Lung (tissue), 12 donors: ENCODE measurements around the gene LLGL1. TPM values are rescaled to one million over a fixed set of nuclear protein-coding genes. Genes with fewer than 3 reads are reported as not detected.

Source experiments
- ATAC-seq: fragments of 200-7000 bp; cut with Tn5 transposase; one replicate; pipeline ENCODE4 v1.9.1; 2020; ENCODE audit warnings: moderate number of reproducible peaks; ENCODE audit not compliant: insufficient read depth, low FRiP score
- DNase-seq, 3 donors: peaks; one replicate each; pipeline ENCODE4 v3.0.0-alpha.2; 2013 to 2017
- H3K27ac ChIP-seq, 2 donors: one replicate each; pipeline ENCODE4 v1.5.1; 2013; ENCODE audit warnings: mild to moderate bottlenecking in 2 of 2, moderate library complexity in 2 of 2, control low read depth in 1 of 2, inconsistent platforms in 1 of 2, low read depth in 1 of 2, low read length in 1 of 2
- H3K27me3 ChIP-seq, 3 donors: one replicate each; pipeline ENCODE4 v1.5.1; 2013; ENCODE audit warnings: low read length in 2 of 3; ENCODE audit not compliant: control insufficient read depth in 3 of 3, insufficient read depth in 3 of 3
- H3K36me3 ChIP-seq, 4 donors: one replicate each; pipeline ENCODE4 v1.5.1; 2013; ENCODE audit warnings: low read length in 4 of 4, mild to moderate bottlenecking in 1 of 4, moderate library complexity in 1 of 4; ENCODE audit not compliant: control insufficient read depth in 4 of 4, insufficient read depth in 4 of 4
- H3K4me1 ChIP-seq, 5 donors: one replicate each; pipeline ENCODE4 v1.5.1; 2013; ENCODE audit warnings: low read length in 5 of 5, mild to moderate bottlenecking in 2 of 5, moderate library complexity in 1 of 5; ENCODE audit not compliant: control insufficient read depth in 5 of 5, insufficient read depth in 5 of 5
- H3K4me3 ChIP-seq: one replicate; pipeline ENCODE4 v1.5.1; 2013; ENCODE audit warnings: mild to moderate bottlenecking, control low read depth, moderate library complexity
- H3K9ac ChIP-seq, 2 donors: one replicate each; pipeline ENCODE4 v1.5.1; 2013; ENCODE audit warnings: low read length in 2 of 2, control low read depth in 1 of 2; ENCODE audit not compliant: insufficient read depth in 1 of 2
- H3K9me3 ChIP-seq, 4 donors: one replicate each; pipeline ENCODE4 v1.5.1; 2013; ENCODE audit warnings: low read length in 3 of 4, mild to moderate bottlenecking in 1 of 4, moderate library complexity in 1 of 4; ENCODE audit not compliant: control insufficient read depth in 4 of 4, insufficient read depth in 3 of 4
- CTCF ChIP-seq: IDR thresholded peaks from 2 replicates; pipeline ENCODE4 v1.5.1; 2012; ENCODE audit warnings: mild to moderate bottlenecking; ENCODE audit errors: control extremely low read depth, extremely low read depth
- WGBS, 2 donors: extraction: QIAGEN DNeasy Blood & Tissue Kit; methylation state at CpG; one replicate each; pipeline ENCODE4 v1.1.7; 2013; 5-methylcytosine and 5-hydroxymethylcytosine counted together
- polyA plus RNA-seq, 2 donors: library from polyadenylated mRNA; stranded (reverse); fragments of 200-250 nt; gene quantifications; one replicate each; pipeline ENCODE4 v1.2.1, GENCODE V29; 2013
- total RNA-seq, 2 donors: library from RNA; depleted of rRNA in 1 of 2; stranded (reverse); fragments of >200 nt in 1 of 2; gene quantifications; one replicate each; pipeline ENCODE4 v1.2.1, GENCODE V29; 2014 to 2021
- donor health status: control.
- donor health status: control.
- donor health status: Bipolar disorder and iron deficiency.
- donor health status: healthy.
- donor health status: DM: yes; HTN: yes; CAD: no.

The LLGL1 gene
- total and polyA plus RNA-seq, 4 donors = 7.1 to 21.8 (median 12.1) TPM

DNA sequence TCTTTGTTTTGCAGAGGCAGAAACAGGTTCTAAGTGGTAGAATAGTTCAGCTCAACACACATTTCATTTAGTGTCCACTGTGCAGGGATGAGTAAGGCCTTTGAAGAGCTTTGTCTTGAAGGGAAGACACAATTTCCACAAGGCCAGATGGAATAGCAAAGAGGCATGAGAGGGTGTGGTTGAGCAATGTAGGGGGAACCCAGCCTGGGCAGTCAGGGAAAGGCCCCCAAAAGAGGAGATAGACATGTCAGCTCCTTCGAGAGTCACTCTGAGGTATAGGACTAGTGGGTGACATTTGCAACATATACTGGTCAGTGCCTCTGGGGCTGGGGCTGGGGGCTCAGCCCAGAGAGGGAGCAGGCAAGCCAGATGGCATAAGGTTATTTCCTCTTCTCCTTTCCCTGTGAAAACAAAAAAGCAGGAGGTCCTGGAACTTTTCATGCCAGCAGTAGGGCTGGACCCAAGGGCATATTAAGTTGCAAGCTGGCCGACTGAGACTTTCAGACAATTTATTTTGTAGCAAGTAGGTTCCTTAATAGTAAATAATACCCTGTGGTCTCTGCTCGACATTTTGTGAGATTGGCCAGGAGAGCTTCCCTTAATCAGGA, 34.7 kb upstream of the LLGL1 start:
- WGBS, 2 donors = 42 to 45% methylated on average over 3 of the region's 3 CpGs
- ATAC-seq = no peak
- DNase-seq = no peak
- Histone ChIP-seq H3K4me1 (peaks cover 18 to 51% (median 38%) of the 10 kb centered on the region in 5 donors), H3K27me3 (no peaks in the 10 kb centered on the region), H3K4me3 (no peak overlapping the region), H3K36me3 (peaks cover 8 to 30% (median 26%) of the 10 kb centered on the region in 4 donors), H3K9me3 (peaks cover 0 to 2% (median 0%) of the 10 kb centered on the region in 4 donors), H3K27ac (peak overlapping the region; percentile 24 to 62), H3K9ac (no peak overlapping the region)
- no peak for TF ChIP-seq CTCF

GRCh38 chr17:18191236-18191667, 34.2 kb upstream of the LLGL1 start:
- H3K9ac ChIP-seq = no peak overlapping the region
- peak overlapping the region in 1 of 2 donors; percentile 2 for H3K27ac ChIP-seq
- H3K4me1 ChIP-seq = peaks cover 13 to 49% (median 33%) of the 10 kb centered on the region in 5 donors
- H3K4me3 ChIP-seq = no peak overlapping the region
- peak in 2 of 3 donors; percentile 36 to 49 for DNase-seq
- no peaks in the 10 kb centered on the region for H3K27me3 ChIP-seq
- TF ChIP-seq CTCF = no peak
- no peak for ATAC-seq
- peaks cover 0 to 2% (median 0%) of the 10 kb centered on the region in 4 donors for H3K9me3 ChIP-seq
- H3K36me3 ChIP-seq = peaks cover 13 to 30% (median 29%) of the 10 kb centered on the region in 4 donors
- 36 to 54% methylated on average over 3 of the region's 3 CpGs for WGBS, 2 donors

- DNase-seq = no peak
- no peak for ATAC-seq
- Histone ChIP-seq H3K4me3 (no peak overlapping the region), H3K36me3 (peaks cover 16 to 33% (median 30%) of the 10 kb centered on the region in 4 donors), H3K9ac (no peak overlapping the region), H3K27me3 (no peaks in the 10 kb centered on the region), H3K9me3 (peaks cover 0 to 2% (median 0%) of the 10 kb centered on the region in 4 donors), H3K27ac (no peak overlapping the region), H3K4me1 (peaks cover 12 to 42% (median 26%) of the 10 kb centered on the region in 5 donors)
- WGBS, 2 donors = 91% methylated on average over 2 of the region's 2 CpGs
- TF ChIP-seq CTCF = no peak
Observed at GRCh38 chr17:18191967-18192366, 33.5 kb upstream of the LLGL1 start.
